K562 (cell line): Measurements from ENCODE around the gene PAQR4. TPM values are rescaled to one million over a fixed set of nuclear protein-coding genes. Genes with fewer than 3 reads are reported as not detected.

Experiments used
- ATAC-seq: fragments of 200-7000 bp; cut with Tn5 transposase; 3 replicates; pipeline ENCODE4 v1.9.1; 2020; ENCODE audit warnings: moderate library complexity
- BruUV-seq: library from RNA; stranded (reverse); fragments of 400-500 nt; replicated peaks from 2 replicates; lab custom pipeline; 2021; lab: Mats Ljungman, UMichigan
- CTCF ChIA-PET: fragments of 300-600 bp; formaldehyde crosslinking; extraction: SDS; loops from one replicate; lab custom pipeline; 2021; ENCODE audit warnings: low intra/inter-chr PET ratio; lab: Yijun Ruan, JAX
- POLR2A ChIA-PET: fragments of 300-600, 350-650 bp; sonication (Branson Sonifier 250); formaldehyde crosslinking; extraction: SDS; loops from one replicate; lab custom pipeline; 2021; ENCODE audit warnings: antibody characterized with exemption, inconsistent platforms; lab: Yijun Ruan, JAX
- DNase-seq, 4 experiments: peaks; one replicate each; pipeline versions ENCODE4 v3.0.0 to v3.0.0-alpha.2; 2011 to 2018; ENCODE audit warnings: low spot score in 3 of 4, mixed read lengths in 3 of 4; ENCODE audit errors: extremely low read depth in 1 of 4
- FAIRE-seq: peaks from 2 replicates; lab custom pipeline; 2011; peaks lifted over from hg19 to GRCh38; lab: Jason Lieb, UNC
- H2AFZ ChIP-seq: 2 replicates; pipeline ENCODE4 v1.6.0; 2011; ENCODE audit warnings: low read depth, low read length, control low read depth, inconsistent platforms
- H3K27ac ChIP-seq: fragments of 200-600 bp; 3 replicates; pipeline ENCODE4 v1.8.0; 2011; ENCODE audit warnings: low read depth, mild to moderate bottlenecking, control low read depth, inconsistent platforms, low read length, moderate library complexity, mixed read lengths; ENCODE audit errors: extremely low read depth
- H3K27me3 ChIP-seq, 2 experiments: fragments of 300-600 bp in 1 of 2; 2 replicates in 1 of 2; 3 replicates in 1 of 2; pipeline versions ENCODE4 v1.6.0 to v1.8.0; 2011; ENCODE audit warnings: inconsistent platforms in 2 of 2, low read length in 2 of 2, mild to moderate bottlenecking in 1 of 2, mixed read lengths in 1 of 2, moderate library complexity in 1 of 2; ENCODE audit not compliant: control insufficient read depth in 2 of 2, insufficient read depth in 2 of 2
- H3K36me3 ChIP-seq: fragments of 300-600 bp; 3 replicates; pipeline ENCODE4 v1.8.0; 2011; ENCODE audit warnings: mild to moderate bottlenecking, low read length, inconsistent platforms; ENCODE audit not compliant: control insufficient read depth, insufficient read depth
- H3K4me1 ChIP-seq, 2 experiments: fragments of 200-600 bp in 1 of 2; replicated peaks in 1 of 2; 2 replicates in 1 of 2; 3 replicates in 1 of 2; pipeline versions ENCODE4 v1.5.1 to v1.8.0; 2011; ENCODE audit warnings: inconsistent platforms in 2 of 2, low read length in 2 of 2, mild to moderate bottlenecking in 1 of 2, mixed read lengths in 1 of 2, moderate library complexity in 1 of 2; ENCODE audit not compliant: control insufficient read depth in 2 of 2, insufficient read depth in 2 of 2
- H3K4me2 ChIP-seq: 2 replicates; pipeline ENCODE4 v1.6.1; 2011; ENCODE audit warnings: low read length, control low read depth, inconsistent platforms, mixed read lengths; ENCODE audit not compliant: insufficient read depth
- H3K4me3 ChIP-seq: fragments of 200-600 bp; sonication (generic), shearing (Covaris generic); 2 replicates; pipeline ENCODE4 v1.5.1; 2016; ENCODE audit warnings: control low read depth, inconsistent platforms
- H3K79me2 ChIP-seq: fragments of 200-600 bp; 3 replicates; pipeline ENCODE4 v1.8.0; 2011; ENCODE audit warnings: low read length, inconsistent platforms; ENCODE audit not compliant: control insufficient read depth, insufficient read depth
- H3K9ac ChIP-seq, 2 experiments: 2 replicates each; pipeline versions ENCODE4 v1.6.0 to v1.6.1; 2011; ENCODE audit warnings: low read depth in 2 of 2, low read length in 2 of 2, control low read depth in 1 of 2, inconsistent platforms in 1 of 2, mild to moderate bottlenecking in 1 of 2, mixed read lengths in 1 of 2; ENCODE audit not compliant: insufficient read depth in 1 of 2
- H3K9me1 ChIP-seq: one replicate; pipeline ENCODE4 v1.6.0; 2011; ENCODE audit warnings: inconsistent platforms, mild to moderate bottlenecking, low read length, moderate library complexity; ENCODE audit not compliant: control insufficient read depth, insufficient read depth
- H3K9me3 ChIP-seq: replicated peaks from 2 replicates; pipeline ENCODE4 v1.5.1; 2011; ENCODE audit warnings: low read depth, low read length, inconsistent platforms; ENCODE audit not compliant: control insufficient read depth, insufficient read depth
- H4K20me1 ChIP-seq: replicated peaks from 2 replicates; pipeline ENCODE4 v1.6.1; 2011; ENCODE audit warnings: low read length, inconsistent platforms, mixed read lengths; ENCODE audit not compliant: control insufficient read depth, insufficient read depth
- CBFB ChIP-seq: sonication (generic); formaldehyde crosslinking; IDR thresholded peaks from 2 replicates; pipeline ENCODE4 v1.4.0; 2020; ENCODE audit warnings: mild to moderate bottlenecking, missing genetic modification reagents
- ZBTB33 ChIP-seq: sonication (generic); formaldehyde crosslinking; IDR thresholded peaks from 2 replicates; pipeline ENCODE4 v1.8.1; 2023; ENCODE audit warnings: mild to moderate bottlenecking, missing genetic modification reagents
- WGBS: fragments of 100-300 bp; shearing (Covaris generic); methylation state at CpG from one replicate; pipeline ENCODE4 v1.1.6; 2016; ENCODE audit warnings: low coverage, mixed read lengths; ENCODE audit not compliant: insufficient coverage; ENCODE audit errors: missing lambda C conversion rate; 5-methylcytosine and 5-hydroxymethylcytosine counted together
- in situ Hi-C: fragments of 300-500 bp; cut with MboI; formaldehyde crosslinking; loops from 4 replicates; pipeline ENCODE4 v1.15.0; 2018; ENCODE audit warnings: inconsistent platforms, mixed read lengths
- intact Hi-C: fragments of 100-400 bp; cut with micrococcal nuclease; formaldehyde crosslinking; loops from 2 replicates; pipeline ENCODE4 v1.14.2; 2022
- polyA plus RNA-seq, 8 experiments: library from polyadenylated mRNA; depleted of rRNA in 4 of 8; stranded (reverse) in 5 of 8; unstranded in 3 of 8; fragments of >200 nt; fragmentation: Nextera tagmentation in 2 of 8; fragmentation: Illumina TruSeq in 1 of 8; extraction: Ambion mirVana in 2 of 8; extraction: Trizol in 1 of 8; gene quantifications; 2 replicates each; pipeline versions ENCODE4 v1.2.1 to v1.2.3, GENCODE V29; 2011 to 2014; ENCODE audit warnings: inconsistent platforms in 1 of 8, missing spikeins in 1 of 8
- total RNA-seq, 7 experiments: library from RNA; depleted of rRNA in 6 of 7; stranded (reverse); fragments of >200 nt in 6 of 7; fragmentation: Illumina TruSeq in 2 of 7; extraction: Trizol in 2 of 7; gene quantifications; 2 replicates each; pipeline versions ENCODE4 v1.2.1 to v1.2.3, GENCODE V29; 2011 to 2021; ENCODE audit warnings: low replicate concordance in 1 of 7
- TF ChIP-seq, protein P1 (sequence below), 2 experiments: fragments of 450-650 bp in 1 of 2; sonication (generic) in 1 of 2; formaldehyde crosslinking in 1 of 2; IDR thresholded peaks; 2 replicates each; pipeline versions ENCODE4 v1.7.1 to v1.9.0; 2016 to 2022; ENCODE audit warnings: inconsistent platforms in 1 of 2, mild to moderate bottlenecking in 1 of 2, missing genetic modification reagents in 1 of 2

The PAQR4 gene
- total and polyA plus RNA-seq, 9 of the 15 experiments (the other 6 are each of a cell fraction or from before 2014, with no cell fraction given), result 0.62 to 40.4 (median 19.5) TPM

GRCh38 chr16:2948807-2949704 lies 20.1 kb upstream of the PAQR4 start:
- 68% methylated on average over 35 of the region's 36 CpGs for WGBS
- CTCF ChIA-PET, result no interaction called here

More at GRCh38 chr16:2948807-2949704, 20.1 kb upstream of the PAQR4 start:
- POLR2A ChIA-PET, result interaction anchor here (0.7 kb wide), 1 partner anchor 21 kb away, joined by 3 read pairs; no protein-coding TSS in a partner anchor
- H3K9me3 ChIP-seq, result no peaks in the 10 kb centered on the region
- BruUV-seq, result TSS peak; percentile 49
- H3K27me3 ChIP-seq, result peaks cover 12 to 22% of the 10 kb centered on the region in 2 experiments
- H4K20me1 ChIP-seq, result 0 out of 2 replicates have a peak, but pooled peaks cover 10% of the 10 kb centered on the region
- in situ Hi-C loops (no loop called here), intact Hi-C loops (no loop called here)
- no peak overlapping the region for H2AFZ ChIP-seq
- no peaks in the 10 kb centered on the region for H3K79me2 ChIP-seq
- TF ChIP-seq ZBTB33 (CRISPR knock-in tag) (peak; percentile 42; the same call in 1 of the 2 replicates), CBFB (no peak)
- TF ChIP-seq, protein P1, sequence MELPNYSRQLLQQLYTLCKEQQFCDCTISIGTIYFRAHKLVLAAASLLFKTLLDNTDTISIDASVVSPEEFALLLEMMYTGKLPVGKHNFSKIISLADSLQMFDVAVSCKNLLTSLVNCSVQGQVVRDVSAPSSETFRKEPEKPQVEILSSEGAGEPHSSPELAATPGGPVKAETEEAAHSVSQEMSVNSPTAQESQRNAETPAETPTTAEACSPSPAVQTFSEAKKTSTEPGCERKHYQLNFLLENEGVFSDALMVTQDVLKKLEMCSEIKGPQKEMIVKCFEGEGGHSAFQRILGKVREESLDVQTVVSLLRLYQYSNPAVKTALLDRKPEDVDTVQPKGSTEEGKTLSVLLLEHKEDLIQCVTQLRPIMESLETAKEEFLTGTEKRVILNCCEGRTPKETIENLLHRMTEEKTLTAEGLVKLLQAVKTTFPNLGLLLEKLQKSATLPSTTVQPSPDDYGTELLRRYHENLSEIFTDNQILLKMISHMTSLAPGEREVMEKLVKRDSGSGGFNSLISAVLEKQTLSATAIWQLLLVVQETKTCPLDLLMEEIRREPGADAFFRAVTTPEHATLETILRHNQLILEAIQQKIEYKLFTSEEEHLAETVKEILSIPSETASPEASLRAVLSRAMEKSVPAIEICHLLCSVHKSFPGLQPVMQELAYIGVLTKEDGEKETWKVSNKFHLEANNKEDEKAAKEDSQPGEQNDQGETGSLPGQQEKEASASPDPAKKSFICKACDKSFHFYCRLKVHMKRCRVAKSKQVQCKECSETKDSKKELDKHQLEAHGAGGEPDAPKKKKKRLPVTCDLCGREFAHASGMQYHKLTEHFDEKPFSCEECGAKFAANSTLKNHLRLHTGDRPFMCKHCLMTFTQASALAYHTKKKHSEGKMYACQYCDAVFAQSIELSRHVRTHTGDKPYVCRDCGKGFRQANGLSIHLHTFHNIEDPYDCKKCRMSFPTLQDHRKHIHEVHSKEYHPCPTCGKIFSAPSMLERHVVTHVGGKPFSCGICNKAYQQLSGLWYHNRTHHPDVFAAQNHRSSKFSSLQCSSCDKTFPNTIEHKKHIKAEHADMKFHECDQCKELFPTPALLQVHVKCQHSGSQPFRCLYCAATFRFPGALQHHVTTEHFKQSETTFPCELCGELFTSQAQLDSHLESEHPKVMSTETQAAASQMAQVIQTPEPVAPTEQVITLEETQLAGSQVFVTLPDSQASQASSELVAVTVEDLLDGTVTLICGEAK (IDR thresholded peaks at IDR 0.05), result no peak
- TF ChIP-seq, protein P1 (CRISPR knock-in tag; IDR thresholded peaks at IDR 0.05), result no peak
- DNase-seq (no peak), ATAC-seq (no peak), FAIRE-seq (no peak)
- no peaks in the 10 kb centered on the region for H3K36me3 ChIP-seq
- H3K9me1 ChIP-seq, result no peaks in the 10 kb centered on the region
- H3K4me1 ChIP-seq, result peaks cover 0 to 31% of the 10 kb centered on the region in 2 experiments; a peak in 3 of 5 replicates
- no peak overlapping the region for H3K27ac ChIP-seq
- H3K4me2 ChIP-seq, result no peak overlapping the region
- no peak overlapping the region for H3K4me3 ChIP-seq
- H3K9ac ChIP-seq, result peak overlapping the region in 1 of 2 experiments; percentile 61; a peak in 2 of 4 replicates
